Endometrium (tissue), 2 donors: ENCODE data around the gene RAPGEF2.
A peak's percentile ranks its signal among the peaks of the same experiment; 100 is the strongest.
"Not testable (repeated sequence)": the region's sequence is repeated elsewhere in the genome, so short reads cannot be mapped to it uniquely, and the experiment has no call there.

Source experiments
- FAIRE-seq: peaks from 2 replicates; lab custom pipeline; 2012; peaks lifted over from hg19 to GRCh38; lab: Jason Lieb, UNC
- donor health status: control.
- donor health status: control.

Gene RAPGEF2

DNA sequence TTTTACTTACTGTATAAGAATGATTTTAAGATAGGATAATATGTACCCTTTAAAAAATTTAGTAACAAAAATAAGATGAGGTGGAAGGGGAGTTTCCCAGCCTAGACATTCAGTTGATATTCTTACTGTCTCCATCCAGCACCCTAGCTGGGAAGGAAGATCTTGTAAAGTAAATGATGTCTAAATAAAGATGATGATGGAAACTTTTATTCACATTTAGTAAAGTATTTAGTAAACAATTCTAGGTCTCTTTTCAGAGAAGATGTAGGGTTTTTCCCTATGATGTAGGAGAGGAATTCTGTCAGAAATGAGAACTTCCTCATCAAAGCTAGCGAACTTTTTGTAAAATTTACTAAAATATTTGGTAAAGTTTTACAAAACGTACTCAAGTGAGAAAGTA lies 136.8 kb downstream of the RAPGEF2 start:
- FAIRE-seq = no peak

DNA sequence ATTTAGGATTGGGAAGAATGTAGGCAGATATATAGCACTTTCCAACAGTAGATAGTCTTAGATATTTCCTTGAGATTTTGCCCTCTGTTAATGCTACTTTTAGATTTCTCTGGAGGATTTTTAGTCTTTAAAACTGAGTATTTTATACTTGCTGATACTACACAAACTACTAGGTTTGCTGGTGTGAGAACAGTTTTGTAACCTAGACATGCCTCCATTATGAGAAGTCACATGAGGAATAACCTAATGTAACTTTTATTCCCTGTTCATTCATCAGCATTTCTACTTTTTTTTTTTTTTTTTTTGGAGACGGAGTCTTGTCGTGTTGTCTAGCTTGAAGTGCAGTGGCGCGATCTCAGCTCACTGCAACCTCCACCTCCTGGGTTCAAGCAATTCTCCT lies 137.2 kb downstream of the RAPGEF2 start:
- FAIRE-seq = no peak

DNA sequence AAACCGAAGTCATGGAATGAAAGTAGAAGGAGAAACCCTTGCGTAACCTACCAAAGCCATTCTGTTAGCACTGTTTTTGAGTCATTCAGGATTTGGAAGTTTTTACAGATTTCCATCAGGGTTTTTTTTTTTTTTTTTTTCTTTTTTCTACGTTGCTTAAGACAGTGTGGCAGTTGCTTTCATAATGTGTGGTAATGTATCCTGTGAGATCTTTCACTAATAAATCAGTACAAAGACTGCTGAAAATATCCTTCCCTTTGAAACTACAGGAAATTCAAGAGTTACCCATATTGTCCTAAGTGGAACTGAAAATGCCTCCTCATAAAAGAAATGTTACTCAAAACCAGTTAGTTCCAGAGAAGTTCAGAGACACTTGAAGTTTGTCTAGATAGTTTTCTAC lies 137.8 kb downstream of the RAPGEF2 start:
- no peak for FAIRE-seq

DNA sequence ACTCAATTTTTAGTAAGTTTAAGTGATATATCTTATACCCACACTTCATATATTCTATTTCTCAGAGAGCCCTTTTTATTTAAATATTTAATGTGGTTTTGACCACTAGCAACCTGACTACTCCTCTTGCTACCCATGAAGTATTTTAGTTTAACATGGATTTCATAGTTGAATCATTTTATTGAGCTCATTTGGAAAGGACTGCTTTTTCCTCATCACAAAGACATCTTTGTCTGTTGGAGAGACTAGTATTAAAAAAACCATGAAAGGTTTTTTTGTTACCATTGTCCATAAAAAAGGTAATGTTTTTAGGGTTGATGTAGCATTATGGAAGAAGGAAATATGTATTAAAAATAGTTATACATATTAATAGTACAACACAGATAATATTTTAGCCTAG lies 139.5 kb downstream of the RAPGEF2 start:
- FAIRE-seq = no peak

DNA sequence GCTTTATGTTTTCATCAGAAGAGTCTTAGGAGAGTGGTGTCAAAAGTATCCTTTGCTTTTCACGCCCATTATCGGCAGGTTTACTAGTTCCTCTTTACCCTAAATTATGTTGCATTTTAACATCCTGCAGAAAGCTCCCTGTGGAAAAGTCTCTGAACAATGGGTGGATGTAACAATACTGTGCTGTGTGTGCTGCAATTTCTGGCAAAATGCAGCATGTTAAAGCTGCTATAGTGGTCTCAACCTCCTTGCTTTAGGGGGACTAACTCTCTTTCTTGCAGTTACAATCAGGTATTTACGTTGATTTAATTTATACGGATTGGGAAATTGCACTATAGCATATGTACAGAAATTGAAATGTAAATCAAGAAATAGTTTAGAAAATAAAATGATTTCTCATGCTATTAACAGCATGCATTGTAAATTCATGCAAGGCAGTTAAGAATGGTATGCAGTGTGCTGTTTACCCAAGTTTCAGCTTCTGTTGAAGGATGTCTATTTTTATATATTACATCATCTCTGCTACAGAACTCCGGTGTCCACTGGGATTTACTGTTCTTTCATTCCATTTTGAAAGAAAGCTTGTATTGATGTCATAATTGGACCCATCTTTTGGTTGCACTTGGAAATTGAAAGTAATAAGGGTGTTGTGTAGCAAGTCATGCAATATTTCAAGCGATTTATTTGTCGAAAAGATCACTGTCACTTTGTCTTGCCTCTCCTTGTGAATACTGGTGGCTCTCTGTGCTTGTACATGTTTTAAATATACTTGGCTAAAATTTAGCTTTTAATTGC lies 145.7 kb downstream of the RAPGEF2 start:
- no peak for FAIRE-seq

DNA sequence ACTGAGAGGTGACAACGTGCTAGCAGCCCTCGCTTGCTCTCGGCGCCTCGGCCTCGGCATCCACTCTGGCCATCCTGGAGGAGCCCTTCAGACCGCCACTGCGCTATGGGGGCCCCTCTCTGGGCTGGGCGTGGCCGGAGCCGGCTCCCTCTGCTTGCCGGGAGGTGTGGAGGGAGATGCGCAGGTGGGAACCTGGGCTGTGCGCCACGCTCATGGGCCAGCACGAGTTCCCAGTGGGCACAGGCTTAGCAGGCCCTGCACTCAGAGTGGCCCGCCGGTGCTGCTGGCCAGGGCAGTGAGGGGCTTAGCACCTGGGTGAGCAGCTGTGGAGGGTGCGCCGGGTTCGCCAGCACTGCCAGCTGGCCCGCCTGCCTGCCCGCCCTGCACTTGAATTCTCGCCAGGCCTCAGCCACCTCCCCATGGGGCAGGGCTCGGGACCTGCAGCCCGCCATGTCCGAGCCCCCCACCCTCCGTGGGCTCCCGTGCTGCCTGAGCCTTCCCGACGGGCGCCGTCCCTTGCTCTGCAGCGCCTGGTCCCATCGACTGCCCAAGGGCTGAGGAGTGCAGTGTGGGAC lies 148.0 kb downstream of the RAPGEF2 start:
- no peak for FAIRE-seq

DNA sequence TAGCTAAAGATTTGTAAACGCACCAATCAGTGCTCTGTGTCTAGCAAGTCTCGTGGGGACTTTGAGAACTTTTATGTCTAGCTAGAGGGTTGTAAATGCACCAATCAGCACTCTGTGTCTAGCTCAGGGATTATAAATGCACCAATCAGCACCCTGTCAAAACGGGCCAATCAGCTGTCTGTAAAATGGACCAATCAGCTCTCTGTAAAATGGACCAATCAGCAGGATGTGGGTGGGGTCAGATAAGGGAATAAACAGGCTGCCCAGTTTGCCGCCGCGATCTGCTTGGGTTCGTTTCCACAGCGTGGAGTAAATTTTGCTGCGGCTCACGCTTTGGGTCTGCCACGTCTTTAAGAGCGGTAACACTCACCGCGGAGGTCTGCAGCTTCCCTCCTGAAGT lies 148.7 kb downstream of the RAPGEF2 start:
- FAIRE-seq = not testable (repeated sequence)

DNA sequence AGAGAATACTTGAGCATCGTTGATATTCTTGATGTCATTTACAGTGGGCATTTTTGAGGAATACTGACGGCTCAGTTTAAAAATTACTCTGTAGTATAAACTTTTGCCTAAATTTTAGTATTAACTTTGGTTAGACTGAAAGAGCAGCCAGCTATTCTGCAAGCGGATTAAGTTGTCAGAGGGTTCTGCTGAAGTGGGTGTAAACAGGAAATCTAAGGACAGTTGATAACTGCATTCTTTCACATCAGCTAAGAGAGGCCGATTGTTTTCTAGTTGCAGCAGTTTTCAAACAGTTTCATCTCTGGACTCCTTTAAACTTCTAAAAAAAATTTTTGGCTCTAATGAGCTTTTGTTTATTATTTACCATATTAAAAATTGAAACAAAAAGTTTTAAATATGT lies 149.6 kb downstream of the RAPGEF2 start:
- no peak for FAIRE-seq

DNA sequence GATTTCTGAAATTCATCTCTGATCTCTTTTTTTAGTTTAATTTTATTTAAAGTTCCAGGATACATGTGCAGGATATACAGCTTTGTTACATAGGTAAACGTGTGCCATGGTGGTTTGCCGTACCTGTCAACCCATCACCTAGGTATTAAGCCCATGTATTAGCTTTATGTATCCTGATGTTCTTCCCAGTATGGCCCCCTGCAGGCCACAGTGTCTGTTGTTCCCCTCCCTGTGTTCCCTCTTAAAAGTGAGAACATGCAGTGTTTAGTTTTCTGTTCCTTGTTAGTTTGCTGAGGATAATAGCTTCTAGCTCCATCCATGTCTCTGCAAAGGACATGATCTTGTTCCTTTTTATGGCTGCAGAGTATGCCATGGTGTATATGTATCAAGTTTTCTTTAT lies 153.2 kb downstream of the RAPGEF2 start:
- no peak for FAIRE-seq

DNA sequence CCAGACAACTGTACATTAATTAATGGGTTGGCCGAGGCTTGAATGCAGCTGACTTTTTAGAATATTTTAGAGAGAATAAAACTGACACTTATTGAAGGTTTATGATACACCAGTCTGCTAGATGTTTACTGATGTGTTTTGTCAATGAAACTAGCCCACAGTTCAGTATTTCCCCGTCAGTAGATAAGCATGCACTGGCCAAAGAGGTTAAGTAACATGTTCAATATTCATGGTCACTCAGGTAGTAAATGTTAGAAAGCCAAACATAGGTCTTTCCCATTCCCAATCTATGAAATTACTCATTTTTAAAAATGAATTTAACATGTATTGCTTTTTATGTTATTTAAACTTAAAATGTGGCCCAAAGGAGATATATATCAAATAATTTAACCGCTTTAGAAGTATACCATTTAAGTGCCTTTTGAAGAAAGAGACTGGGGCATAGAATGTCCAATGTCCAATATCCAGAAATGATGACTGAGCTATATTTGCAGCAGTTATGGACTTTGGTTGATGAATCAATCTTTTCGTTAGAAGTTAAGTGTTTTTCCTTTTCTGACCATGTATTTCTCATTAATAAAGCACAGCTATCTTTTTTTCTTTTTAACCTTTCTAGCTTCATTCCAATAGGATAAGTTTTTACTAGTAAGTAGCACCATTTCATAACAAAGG lies 156.1 kb downstream of the RAPGEF2 start:
- FAIRE-seq = no peak

DNA sequence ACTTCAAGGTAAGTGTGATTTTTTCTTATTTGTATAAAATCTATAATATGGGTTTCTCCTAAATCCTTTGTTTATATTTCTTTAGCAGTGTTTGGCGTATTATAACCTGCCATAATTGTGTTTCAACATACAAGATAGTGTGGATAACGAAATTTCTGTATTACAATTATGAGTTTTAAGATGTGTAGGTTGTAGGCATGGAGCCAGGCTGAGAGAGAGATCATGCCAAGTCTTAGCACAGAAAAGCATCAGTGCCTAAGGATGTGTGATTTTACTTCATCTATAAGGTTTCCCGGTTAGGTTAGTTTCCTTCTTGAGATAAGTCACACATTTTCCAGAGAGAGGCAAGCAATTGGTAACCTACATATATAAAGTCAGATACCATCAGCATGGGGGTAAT lies 161.2 kb downstream of the RAPGEF2 start:
- FAIRE-seq = no peak

DNA sequence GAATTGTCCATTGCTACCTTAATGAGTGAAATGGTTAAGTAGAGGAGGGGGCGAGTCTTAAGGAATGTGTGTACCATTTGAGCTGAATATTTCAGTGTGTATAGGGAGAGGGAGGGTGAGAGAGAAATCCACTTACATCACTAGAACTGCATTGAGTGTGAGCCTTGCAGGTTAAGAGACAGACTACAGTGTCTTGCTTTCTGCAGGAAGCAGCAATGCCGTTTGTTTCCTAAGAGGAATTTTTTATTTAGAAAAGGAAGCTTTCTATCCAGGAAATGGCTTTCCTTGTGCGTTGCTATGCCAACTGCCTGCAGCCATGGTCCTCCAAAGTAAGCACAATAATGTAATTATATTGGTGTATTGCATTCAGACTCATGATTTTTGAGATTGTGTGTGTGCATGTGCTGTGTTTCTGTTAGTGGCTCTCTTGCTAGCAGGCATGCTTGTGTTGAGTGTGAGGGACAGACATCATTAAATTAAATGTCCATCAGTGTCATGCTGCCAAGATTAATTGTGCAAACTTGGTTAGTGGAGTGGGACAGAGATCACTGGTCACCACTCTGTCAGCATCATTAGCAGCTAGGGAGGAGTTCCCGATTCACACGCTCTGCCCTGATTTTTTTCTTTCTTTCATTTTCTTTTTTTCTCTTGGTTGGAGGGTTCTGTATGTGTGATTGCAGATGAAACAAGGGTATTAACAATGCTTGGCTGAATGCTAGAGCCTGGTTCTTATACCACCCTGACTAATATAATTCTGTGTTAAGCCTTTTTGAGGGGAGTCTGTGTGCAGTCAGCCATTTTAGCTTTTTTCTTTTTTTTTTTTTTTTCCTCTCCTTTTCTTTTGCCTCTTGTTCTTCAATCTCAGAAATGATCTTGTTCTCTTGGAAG lies 164.3 kb downstream of the RAPGEF2 start:
- no peak for FAIRE-seq

DNA sequence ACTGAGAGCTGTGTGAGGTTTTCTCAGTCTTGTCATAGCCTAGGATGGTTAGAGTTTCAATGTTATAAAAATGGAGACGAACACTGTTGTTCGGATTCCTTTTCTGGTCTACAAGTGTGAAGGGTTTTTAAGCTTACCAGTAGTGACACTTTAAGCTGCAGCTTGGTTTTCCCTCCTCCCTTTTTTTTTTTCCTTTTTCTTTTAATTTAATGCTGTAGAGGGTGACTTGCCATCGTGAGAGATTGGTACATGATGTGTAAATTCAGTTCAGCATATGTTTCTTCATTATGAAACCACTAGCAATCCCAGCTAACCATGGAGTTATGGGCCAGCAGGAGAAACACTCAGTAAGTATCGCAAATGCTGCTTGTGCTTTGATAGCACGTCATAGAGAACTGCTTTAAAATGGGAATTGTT lies 165.0 kb downstream of the RAPGEF2 start:
- FAIRE-seq = no peak

DNA sequence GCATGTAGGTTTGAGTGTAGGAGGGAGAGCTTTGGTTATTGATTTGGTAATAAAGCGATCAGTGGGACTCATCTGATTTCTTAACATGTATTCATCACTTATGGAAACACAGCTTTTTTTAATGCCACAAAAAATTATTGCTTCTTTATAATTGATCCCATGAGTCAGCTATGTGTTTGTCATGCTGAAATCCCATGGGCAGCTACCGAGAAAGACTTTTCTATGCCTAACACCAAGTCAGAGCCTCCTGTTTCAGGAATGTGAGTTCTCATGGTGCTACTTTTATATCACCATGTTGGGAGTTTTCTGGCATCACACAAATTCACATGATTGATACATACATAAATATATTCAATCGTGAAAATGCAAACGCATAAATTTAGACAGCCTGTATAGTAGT lies 165.7 kb downstream of the RAPGEF2 start:
- FAIRE-seq = no peak

DNA sequence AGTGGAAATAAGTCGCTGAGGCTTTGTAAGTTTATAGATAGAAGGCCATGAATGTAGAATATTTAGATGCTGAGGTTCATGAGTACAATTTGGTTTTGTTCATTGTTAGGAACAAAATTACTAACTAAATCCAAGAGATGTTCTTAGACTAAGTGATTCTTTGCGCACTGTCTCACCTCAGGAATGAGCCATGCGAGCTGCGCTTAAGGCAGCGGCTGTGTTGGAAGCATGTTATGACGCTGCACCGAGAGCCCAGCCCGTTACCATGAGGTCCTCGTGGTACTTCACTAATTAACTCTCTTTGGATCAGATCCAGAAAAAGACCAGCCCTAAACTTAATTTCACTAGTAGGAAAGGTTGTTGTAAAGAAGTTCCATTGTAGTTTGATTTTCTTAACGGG lies 166.2 kb downstream of the RAPGEF2 start:
- no peak for FAIRE-seq

DNA sequence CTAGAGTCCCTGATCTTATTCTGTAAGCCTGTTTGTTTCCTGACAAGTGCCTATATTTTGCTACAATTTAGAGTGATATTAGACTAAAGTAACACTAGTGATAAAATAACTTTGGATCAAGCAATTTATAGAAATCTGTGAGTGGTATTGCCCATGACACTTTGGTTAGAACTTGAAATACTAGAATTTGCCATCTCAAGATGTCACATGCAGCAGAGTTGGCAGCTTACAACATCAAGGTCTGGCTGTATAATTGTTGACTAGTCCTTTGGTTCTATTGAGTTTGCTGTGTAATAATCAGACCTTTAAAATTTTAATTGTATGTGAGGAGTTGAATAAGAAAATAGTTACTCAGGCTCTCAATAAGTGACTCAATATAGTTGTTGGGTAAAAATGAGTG lies 167.1 kb downstream of the RAPGEF2 start:
- FAIRE-seq = no peak

DNA sequence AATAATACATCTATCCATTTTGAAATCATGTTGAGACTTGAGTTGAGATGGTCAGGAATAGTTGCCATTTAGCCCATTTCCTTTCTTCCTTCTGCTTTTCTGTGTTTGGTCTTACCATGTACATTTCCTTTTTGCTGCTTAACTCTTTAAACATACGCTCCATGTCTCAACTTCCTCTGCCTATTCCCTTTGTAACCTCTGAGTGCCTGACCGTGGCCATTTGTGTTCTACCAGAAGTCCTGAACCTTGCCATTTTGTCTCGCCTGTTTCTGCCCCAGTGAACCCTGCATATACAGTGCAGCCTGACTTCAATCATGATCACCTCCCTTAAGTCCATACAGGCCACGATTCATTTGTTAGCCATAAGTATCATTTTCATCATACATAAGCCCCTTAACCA lies 169.0 kb downstream of the RAPGEF2 start:
- FAIRE-seq = no peak

DNA sequence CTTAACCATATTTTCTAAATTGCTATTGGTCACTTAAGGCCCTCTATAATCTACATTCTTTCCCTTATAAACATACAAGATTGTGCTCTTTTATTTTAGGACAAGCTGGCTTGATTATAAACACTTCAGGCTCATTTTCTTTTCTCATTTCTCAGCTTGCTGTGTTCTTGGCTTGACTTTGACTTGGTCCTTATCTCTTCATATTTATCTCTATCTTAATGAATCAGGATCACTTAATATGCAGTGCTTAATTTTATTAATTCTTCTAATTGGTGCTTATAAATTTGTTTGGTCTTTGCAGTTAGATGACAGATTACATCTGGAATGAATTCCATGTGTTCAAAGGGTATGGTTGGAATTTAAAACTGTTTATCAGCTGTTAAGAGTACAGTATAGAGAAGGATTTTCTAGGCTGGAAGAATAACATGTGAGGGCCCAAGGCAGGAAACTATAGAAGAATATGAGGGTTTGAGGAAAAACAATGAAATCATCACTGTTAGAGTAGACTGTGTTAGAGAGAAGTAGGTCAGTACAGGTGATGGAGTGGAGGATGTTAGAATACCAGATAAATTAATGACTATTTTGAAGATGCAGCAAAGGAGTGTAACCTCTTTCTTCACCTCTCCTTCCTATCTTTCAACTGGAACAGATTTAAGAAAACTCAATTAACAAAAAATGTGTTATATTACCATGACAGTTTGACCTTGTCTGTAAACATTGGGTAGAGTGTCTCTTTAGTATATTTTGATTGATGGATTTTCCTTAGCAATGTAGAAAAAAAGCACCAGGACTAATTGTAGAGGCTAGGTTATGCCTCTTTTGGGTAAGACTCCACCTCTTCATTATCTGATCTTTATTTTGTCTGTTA lies 169.6 kb downstream of the RAPGEF2 start:
- peak; percentile 26 for FAIRE-seq

DNA sequence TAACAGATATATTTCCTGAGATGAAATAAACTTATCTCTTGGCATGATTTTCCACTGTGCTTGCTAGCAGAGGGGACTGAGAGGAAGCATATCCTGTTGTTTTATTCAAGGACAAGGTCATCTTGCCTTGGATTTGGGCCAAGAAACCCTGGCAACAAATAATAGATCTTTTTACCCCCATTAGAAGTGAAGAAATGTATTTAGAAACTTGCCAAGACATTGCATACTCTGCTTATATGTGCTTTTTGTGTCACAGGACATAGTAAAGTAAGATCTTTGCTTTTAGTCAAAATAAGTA lies 170.2 kb downstream of the RAPGEF2 start:
- FAIRE-seq = no peak

DNA sequence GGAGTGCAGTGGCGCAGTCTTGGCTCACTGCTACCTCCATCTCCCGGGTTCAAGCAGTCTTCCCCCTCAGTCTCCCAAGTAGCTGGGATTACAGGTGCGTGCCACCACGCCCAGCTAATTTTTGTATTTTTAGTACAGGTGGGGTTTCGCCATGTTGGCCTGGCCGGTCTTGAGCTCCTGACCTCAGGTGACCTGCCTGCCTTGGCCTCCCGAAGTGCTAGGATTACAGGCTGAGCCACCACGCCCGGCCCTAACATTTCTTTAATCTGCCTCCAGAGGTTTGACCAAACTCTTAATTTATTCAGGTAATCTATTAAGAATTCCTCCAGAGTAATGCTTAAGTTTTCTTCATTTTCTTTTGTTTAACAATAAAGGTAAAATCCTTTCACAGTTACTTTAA lies 171.0 kb downstream of the RAPGEF2 start:
- no peak for FAIRE-seq

DNA sequence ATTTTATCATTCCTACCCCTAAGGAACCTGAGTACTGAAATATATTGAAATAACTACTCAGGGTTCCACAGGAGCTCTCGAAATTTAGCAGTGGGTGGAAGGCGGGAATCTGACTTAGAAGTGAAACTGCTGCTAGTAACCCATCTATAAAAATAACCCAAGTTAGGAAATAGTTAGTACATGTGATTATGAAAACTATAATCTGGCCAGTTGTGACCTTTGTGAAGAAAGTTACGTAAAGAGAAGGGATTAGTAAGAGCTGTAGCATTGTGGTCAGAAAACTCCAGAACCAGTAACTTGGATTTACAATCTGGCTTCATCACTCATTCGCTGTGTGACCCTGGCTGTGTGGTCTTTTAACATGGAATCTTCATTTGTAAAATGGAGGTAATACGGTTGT lies 175.5 kb downstream of the RAPGEF2 start:
- no peak for FAIRE-seq

DNA sequence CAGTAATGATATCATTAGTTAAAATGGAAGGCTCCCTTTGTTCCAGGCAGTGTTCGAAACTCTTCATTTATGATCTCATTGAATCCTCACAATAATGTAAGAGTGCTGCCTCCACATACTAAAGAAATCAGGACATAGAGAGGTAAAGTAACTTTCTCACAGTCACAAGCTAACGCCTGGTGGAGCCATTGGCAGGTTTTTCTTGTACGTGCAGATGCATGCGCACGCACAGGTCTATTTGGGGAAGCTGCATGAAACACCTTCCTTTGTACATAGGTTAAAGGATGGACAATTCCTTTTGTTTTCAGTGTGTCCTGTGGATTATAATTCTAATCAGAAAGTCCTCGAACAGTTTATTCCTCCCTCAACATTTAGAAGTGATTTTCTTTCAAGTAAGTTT lies 176.2 kb downstream of the RAPGEF2 start:
- FAIRE-seq = no peak
